AG09319 (cell line): ENCODE measurements around the gene UBE2J2.

Experiments
- DNase-seq: peaks from one replicate; pipeline ENCODE4 v3.0.0-alpha.2; 2010; ENCODE audit warnings: low read depth; ENCODE audit errors: extremely low read depth
- CTCF ChIP-seq: IDR thresholded peaks from 2 replicates; pipeline ENCODE4 v1.5.1; 2011; ENCODE audit warnings: low read depth, mild to moderate bottlenecking, inconsistent platforms, low read length, moderate library complexity

Gene UBE2J2

GRCh38 chr1:1273512-1274298 is at the start of gene UBE2J2:
Gene UBE2J2 (minus strand): TSS chr1:1273854. CDS start chr1:1267992, 5,862 bp downstream.
- no peak for TF ChIP-seq CTCF
- peak; percentile 86 for DNase-seq

- no peak for TF ChIP-seq CTCF
- DNase-seq, result no peak
Observed at GRCh38 chr1:1322952-1323351, 49.3 kb upstream of the UBE2J2 start.

GRCh38 chr1:1322418-1322817 is 48.8 kb upstream of the UBE2J2 start:
- TF ChIP-seq CTCF, result no peak
- DNase-seq, result no peak

- DNase-seq, result no peak
- TF ChIP-seq CTCF, result no peak
Observed at GRCh38 chr1:1321477-1321876, 47.8 kb upstream of the UBE2J2 start.

- TF ChIP-seq CTCF, result no peak
- DNase-seq, result no peak
Observed at GRCh38 chr1:1320666-1321448, 47.2 kb upstream of the UBE2J2 start.

GRCh38 chr1:1319646-1319941 is 45.9 kb upstream of the UBE2J2 start:
- TF ChIP-seq CTCF, result no peak
- DNase-seq, result no peak
